H9 (cell line): ENCODE results near the gene IQGAP2. TPM values are rescaled to one million over a fixed set of nuclear protein-coding genes. Genes with fewer than 3 reads are reported as not detected.
A peak's percentile ranks its signal among the peaks of the same experiment; 100 is the strongest.

Source experiments
- DNase-seq: peaks from one replicate; pipeline ENCODE4 v3.0.0-alpha.2; 2017
- H2AFZ ChIP-seq: one replicate; pipeline ENCODE4 v1.6.1; 2013; ENCODE audit warnings: mild to moderate bottlenecking, low read length, control low read depth, moderate library complexity
- H2AK5ac ChIP-seq: 2 replicates; pipeline ENCODE4 v1.6.1; 2013; ENCODE audit warnings: low read length, control low read depth, mixed read lengths; ENCODE audit not compliant: insufficient read length
- H2BK120ac ChIP-seq: one replicate; pipeline ENCODE4 v1.6.1; 2013; ENCODE audit warnings: low read depth, mild to moderate bottlenecking, low read length, control low read depth, inconsistent platforms; ENCODE audit not compliant: poor library complexity, severe bottlenecking
- H2BK12ac ChIP-seq: 2 replicates; pipeline ENCODE4 v1.6.1; 2013; ENCODE audit warnings: low read length, control low read depth, mixed read lengths, low read depth; ENCODE audit not compliant: insufficient read length
- H2BK15ac ChIP-seq: 2 replicates; pipeline ENCODE4 v1.6.1; 2013; ENCODE audit warnings: low read depth, low read length, control low read depth
- H2BK20ac ChIP-seq: one replicate; pipeline ENCODE4 v1.6.1; 2013; ENCODE audit warnings: low read depth, mild to moderate bottlenecking, low read length, control low read depth, inconsistent platforms; ENCODE audit not compliant: poor library complexity, severe bottlenecking
- H2BK5ac ChIP-seq: 2 replicates; pipeline ENCODE4 v1.6.1; 2013; ENCODE audit warnings: low read length, control low read depth, mixed read lengths; ENCODE audit not compliant: insufficient read length
- H3K14ac ChIP-seq: 2 replicates; pipeline ENCODE4 v1.6.1; 2013; ENCODE audit warnings: low read length, control low read depth; ENCODE audit not compliant: insufficient read depth
- H3K18ac ChIP-seq: 2 replicates; pipeline ENCODE4 v1.6.1; 2013; ENCODE audit warnings: low read depth, mild to moderate bottlenecking, mixed read lengths, low read length, control low read depth; ENCODE audit not compliant: insufficient read length
- H3K23ac ChIP-seq: 2 replicates; pipeline ENCODE4 v1.6.1; 2013; ENCODE audit warnings: low read length, control low read depth, mixed read lengths, low read depth; ENCODE audit not compliant: insufficient read length
- H3K23me2 ChIP-seq: 2 replicates; pipeline ENCODE4 v1.6.1; 2013; ENCODE audit warnings: low read depth, mild to moderate bottlenecking, mixed read lengths, low read length, control low read depth; ENCODE audit not compliant: insufficient read length, poor library complexity, severe bottlenecking
- H3K27ac ChIP-seq: 2 replicates; pipeline ENCODE4 v1.5.1; 2013; ENCODE audit warnings: low read length, control low read depth, mixed read lengths, low read depth; ENCODE audit not compliant: insufficient read length
- H3K27me3 ChIP-seq: 2 replicates; pipeline ENCODE4 v1.6.1; 2013; ENCODE audit warnings: low read length, control low read depth, inconsistent platforms; ENCODE audit not compliant: insufficient read depth
- H3K4ac ChIP-seq: 2 replicates; pipeline ENCODE4 v1.6.1; 2013; ENCODE audit warnings: low read depth, mild to moderate bottlenecking, control low read depth, inconsistent platforms, low read length, moderate library complexity
- H3K4me1 ChIP-seq: 2 replicates; pipeline ENCODE4 v1.6.1; 2013; ENCODE audit warnings: low read length, control low read depth, inconsistent platforms; ENCODE audit not compliant: insufficient read depth
- H3K4me2 ChIP-seq: 2 replicates; pipeline ENCODE4 v1.6.1; 2013; ENCODE audit warnings: low read length, control low read depth, mixed read lengths; ENCODE audit not compliant: insufficient read length, insufficient read depth
- H3K56ac ChIP-seq: 2 replicates; pipeline ENCODE4 v1.6.1; 2013; ENCODE audit warnings: low read depth, mild to moderate bottlenecking, mixed read lengths, low read length, control low read depth; ENCODE audit not compliant: insufficient read length
- H3K79me1 ChIP-seq: 2 replicates; pipeline ENCODE4 v1.6.1; 2013; ENCODE audit warnings: low read depth, mild to moderate bottlenecking, moderate library complexity, low read length, control low read depth, inconsistent platforms; ENCODE audit not compliant: insufficient read depth, poor library complexity, severe bottlenecking
- H3K79me2 ChIP-seq: 2 replicates; pipeline ENCODE4 v1.6.1; 2013; ENCODE audit warnings: low read length, control low read depth, inconsistent platforms; ENCODE audit not compliant: insufficient read depth
- H3K9ac ChIP-seq: 2 replicates; pipeline ENCODE4 v1.6.1; 2013; ENCODE audit warnings: low read length, control low read depth, mixed read lengths; ENCODE audit not compliant: insufficient read length; ENCODE audit errors: extremely low read depth
- H3K9me3 ChIP-seq: one replicate; pipeline ENCODE4 v1.6.1; 2013; ENCODE audit warnings: low read depth, low read length, inconsistent platforms; ENCODE audit not compliant: control insufficient read depth
- H3T11ph ChIP-seq: one replicate; pipeline ENCODE4 v1.6.1; 2013; ENCODE audit warnings: mild to moderate bottlenecking, low read length, control low read depth, inconsistent platforms
- H4K20me1 ChIP-seq: one replicate; pipeline ENCODE4 v1.6.1; 2013; ENCODE audit not compliant: control insufficient read depth, insufficient read length, insufficient read depth
- H4K5ac ChIP-seq: 2 replicates; pipeline ENCODE4 v1.6.1; 2013; ENCODE audit warnings: low read depth, mild to moderate bottlenecking, mixed read lengths, low read length, control low read depth; ENCODE audit not compliant: insufficient read length
- H4K8ac ChIP-seq: replicated peaks from 2 replicates; pipeline ENCODE4 v1.6.1; 2013; ENCODE audit warnings: low read length, control low read depth, mixed read lengths, low read depth; ENCODE audit not compliant: insufficient read length
- H4K91ac ChIP-seq: 2 replicates; pipeline ENCODE4 v1.6.1; 2013; ENCODE audit warnings: low read depth, mild to moderate bottlenecking, moderate library complexity, mixed read lengths, low read length, control low read depth; ENCODE audit not compliant: insufficient read length
- H3K27ac Mint-ChIP-seq, 3 experiments: 2 replicates in 2 of 3; 3 replicates in 1 of 3; pipeline ENCODE4 v1.8.0; 2020 to 2021; ENCODE audit warnings: mixed read lengths in 3 of 3, mild to moderate bottlenecking in 1 of 3, moderate library complexity in 1 of 3
- H3K27me3 Mint-ChIP-seq: 2 replicates; pipeline ENCODE4 v1.8.0; 2021; ENCODE audit warnings: low read depth, mild to moderate bottlenecking, moderate library complexity, mixed read lengths
- H3K36me3 Mint-ChIP-seq, 3 experiments: 2 replicates in 2 of 3; 3 replicates in 1 of 3; pipeline ENCODE4 v1.8.0; 2020 to 2021; ENCODE audit warnings: low read depth in 3 of 3, mixed read lengths in 3 of 3; ENCODE audit not compliant: insufficient read depth in 1 of 3
- H3K4me1 Mint-ChIP-seq, 2 experiments: 2 replicates each; pipeline ENCODE4 v1.8.0; 2020; ENCODE audit warnings: mixed read lengths in 2 of 2
- H3K4me3 Mint-ChIP-seq, 2 experiments: 2 replicates in 1 of 2; 3 replicates in 1 of 2; pipeline ENCODE4 v1.8.0; 2020 to 2021; ENCODE audit warnings: mild to moderate bottlenecking in 2 of 2, mixed read lengths in 2 of 2, moderate library complexity in 1 of 2
- H3K9me3 Mint-ChIP-seq, 2 experiments: 2 replicates in 1 of 2; 3 replicates in 1 of 2; pipeline ENCODE4 v1.8.0; 2020; ENCODE audit warnings: mild to moderate bottlenecking in 2 of 2, mixed read lengths in 2 of 2, moderate library complexity in 1 of 2
- CTCF ChIP-seq: fragments of 200-600 bp; sonication (generic); conservative IDR thresholded peaks from 3 replicates; pipeline ENCODE4 v1.8.0; 2021; ENCODE audit warnings: antibody characterized with exemption, mild to moderate bottlenecking
- WGBS: extraction: QIAGEN DNeasy Blood & Tissue Kit; methylation state at CpG from one replicate; pipeline ENCODE4 v1.1.7; 2013; ENCODE audit warnings: missing lambda C conversion rate, low lambda C conversion rate, mixed read lengths; ENCODE audit not compliant: insufficient read length; ENCODE audit errors: extremely low coverage; 5-methylcytosine and 5-hydroxymethylcytosine counted together
- total RNA-seq: library from RNA; stranded (reverse); gene quantifications from 2 replicates; pipeline ENCODE4 v1.2.1, GENCODE V29; 2021

The IQGAP2 gene
- total RNA-seq, 1 experiment from 2014 or later = 22.5 TPM

DNA sequence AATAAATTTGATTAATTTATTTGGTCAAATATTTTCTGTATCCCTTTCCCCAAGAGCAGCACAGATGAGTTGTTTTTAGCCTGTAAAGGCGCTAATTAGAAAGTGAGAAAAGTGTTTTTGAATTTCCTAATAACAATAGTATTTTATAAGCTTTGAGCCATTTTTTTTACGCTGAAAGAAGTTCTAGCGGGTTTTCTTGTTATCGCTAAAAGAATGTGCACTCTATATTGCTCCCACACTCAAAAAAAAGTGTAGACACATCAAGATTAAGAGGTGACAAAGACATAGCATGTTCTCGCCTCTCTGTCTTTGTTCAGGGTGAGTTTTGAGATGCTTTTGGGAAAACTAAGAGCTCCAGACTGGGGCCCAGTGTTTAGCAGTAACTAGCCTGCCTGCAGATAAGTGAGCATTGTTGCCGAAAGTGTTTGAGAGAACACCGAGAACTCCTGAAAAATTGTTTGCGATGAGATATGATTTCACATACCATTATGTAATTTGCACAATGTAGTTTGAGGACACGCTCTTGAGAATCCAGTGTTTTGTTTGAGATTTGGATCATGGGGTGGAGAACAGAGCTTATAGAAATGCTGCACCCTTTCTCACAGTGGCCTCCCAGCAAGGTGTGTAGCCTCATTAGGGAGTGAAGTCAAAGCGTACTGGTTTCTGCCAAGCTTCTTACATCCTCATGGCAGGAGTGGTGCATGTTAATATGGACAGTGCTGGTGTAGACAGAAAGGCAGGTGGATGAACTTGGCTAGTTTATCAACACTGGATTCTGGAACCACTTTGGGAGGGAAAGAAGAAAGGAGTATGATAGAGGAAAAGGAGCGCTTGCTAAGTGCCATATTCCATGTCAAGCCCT is 314.4 kb downstream of the IQGAP2 start:
- Histone ChIP-seq H3K14ac (no peak overlapping the region), H3K23me2 (peaks cover 18% of the 10 kb centered on the region), H3K9ac (peak overlapping the region; percentile 25), H3K9me3 (no peaks in the 10 kb centered on the region), H4K91ac (no peak overlapping the region), H3K27me3 (peaks cover 2% of the 10 kb centered on the region; the same call in 1 of the 2 replicates), H3K18ac (no peak overlapping the region), H3K79me1 (peaks cover 8% of the 10 kb centered on the region), H3K79me2 (no peaks in the 10 kb centered on the region; the same call in 1 of the 2 replicates), H2BK5ac (no peak overlapping the region), H2BK20ac (no peak overlapping the region), H3K4me2 (peak overlapping the region; percentile 80), H3K4ac (no peak overlapping the region), H4K8ac (no peak overlapping the region), H3T11ph (no peak overlapping the region), H3K27ac (no peak overlapping the region), H2BK15ac (no peak overlapping the region), H2BK12ac (no peak overlapping the region), H3K4me1 (peaks cover 4% of the 10 kb centered on the region; the same call in 1 of the 2 replicates), H2AFZ (no peak overlapping the region), H4K5ac (no peak overlapping the region), H4K20me1 (no peaks in the 10 kb centered on the region), H2BK120ac (no peak overlapping the region), H2AK5ac (no peak overlapping the region), H3K56ac (no peak overlapping the region), H3K23ac (no peak overlapping the region)
- no peak for TF ChIP-seq CTCF
- Mint-ChIP-seq H3K36me3 (peaks cover 3 to 4% (median 4%) of the 10 kb centered on the region in 3 experiments; a peak in 3 of 7 replicates), H3K27ac (no peak overlapping the region), H3K27me3 (peaks cover 30% of the 10 kb centered on the region), H3K9me3 (no peaks in the 10 kb centered on the region; a peak in 1 of 5 replicates), H3K4me3 (peak overlapping the region; percentile 80 to 89), H3K4me1 (peaks cover 12 to 16% of the 10 kb centered on the region in 2 experiments)
- no peak for DNase-seq
- WGBS = no CpG with 5 or more reads among the region's 11 CpGs
